ENCODE results near the gene ERMARD. TPM values are rescaled to one million over a fixed set of nuclear protein-coding genes. Genes with fewer than 3 reads are reported as not detected.
"Not testable (repeated sequence)": the region's sequence is repeated elsewhere in the genome, so short reads cannot be mapped to it uniquely, and the experiment has no call there.

Gene ERMARD
- total RNA-seq, 1 donor from 2014 or later, result 41.5 TPM

- intact Hi-C loops (cut with DNase I), result no loop called here
- TF ChIP-seq CTCF (IDR thresholded peaks at IDR 0.05), result no peak
- TF ChIP-seq POLR2AphosphoS5 (IDR thresholded peaks at IDR 0.05; ENCODE audit: insufficient read depth in 1 of 2, low read depth in 1 of 2), result no peak
- TF ChIP-seq POLR2A (IDR thresholded peaks at IDR 0.05), result no peak
- no peak for DNase-seq (ENCODE audit: extremely low spot score in 2 of 2)
These were observed 4.9 kb upstream of the ERMARD start for GRCh38 chr6:169746556-169746955.

GRCh38 chr6:169752074-169752623, 727 bp downstream of the ERMARD start:
- intact Hi-C loops (cut with DNase I), result no loop called here
- Histone ChIP-seq H3K27me3 (no peaks in the 10 kb centered on the region), H3K4me3 (peak overlapping the region; percentile 80 to 88), H3K36me3 (no peaks in the 10 kb centered on the region), H3K9me3 (no peaks in the 10 kb centered on the region), H3K27ac (peak overlapping the region; percentile 92), H3K4me1 (peaks cover 22% of the 10 kb centered on the region)
- TF ChIP-seq POLR2AphosphoS5 (IDR thresholded peaks at IDR 0.05; ENCODE audit: insufficient read depth in 1 of 2, low read depth in 1 of 2), result no peak
- no peak for TF ChIP-seq CTCF (IDR thresholded peaks at IDR 0.05)
- no peak for TF ChIP-seq POLR2A (IDR thresholded peaks at IDR 0.05)
- no peak for DNase-seq (ENCODE audit: extremely low spot score in 2 of 2)

More at GRCh38 chr6:169746556-169746955, 4.9 kb upstream of the ERMARD start:
- Histone ChIP-seq H3K9me3 (no peaks in the 10 kb centered on the region), H3K4me1 (peaks cover 12% of the 10 kb centered on the region), H3K4me3 (no peak overlapping the region), H3K27ac (no peak overlapping the region), H3K36me3 (no peaks in the 10 kb centered on the region), H3K27me3 (no peaks in the 10 kb centered on the region)

GRCh38 chr6:169755162-169755561, 3.7 kb downstream of the ERMARD start:
- Histone ChIP-seq H3K4me1 (peaks cover 19% of the 10 kb centered on the region), H3K27ac (no peak overlapping the region), H3K27me3 (no peaks in the 10 kb centered on the region), H3K9me3 (no peaks in the 10 kb centered on the region), H3K36me3 (peaks cover 0 to 21% of the 10 kb centered on the region in 2 donors), H3K4me3 (no peak overlapping the region)
- intact Hi-C loops (cut with DNase I), result no loop called here
- no peak for DNase-seq (ENCODE audit: extremely low spot score in 2 of 2)
- TF ChIP-seq CTCF (IDR thresholded peaks at IDR 0.05) (no peak), POLR2AphosphoS5 (IDR thresholded peaks at IDR 0.05; ENCODE audit: insufficient read depth in 1 of 2, low read depth in 1 of 2) (no peak), POLR2A (IDR thresholded peaks at IDR 0.05) (no peak)

- intact Hi-C loops (cut with DNase I), result no loop called here
- no peaks in the 10 kb centered on the region for H3K27me3 ChIP-seq
- no peak overlapping the region for H3K27ac ChIP-seq
- H3K9me3 ChIP-seq, result no peaks in the 10 kb centered on the region
- H3K36me3 ChIP-seq, result peaks cover 0 to 56% of the 10 kb centered on the region in 2 donors
- H3K4me1 ChIP-seq, result no peaks in the 10 kb centered on the region
- no peak overlapping the region for H3K4me3 ChIP-seq
- no peak for TF ChIP-seq CTCF (IDR thresholded peaks at IDR 0.05)
- TF ChIP-seq POLR2A (IDR thresholded peaks at IDR 0.05), result no peak
- TF ChIP-seq POLR2AphosphoS5 (IDR thresholded peaks at IDR 0.05; ENCODE audit: insufficient read depth in 1 of 2, low read depth in 1 of 2), result no peak
- DNase-seq (ENCODE audit: extremely low spot score in 2 of 2), result no peak
These were observed 11.9 kb downstream of the ERMARD start for GRCh38 chr6:169763308-169763707.

- no peak for TF ChIP-seq POLR2AphosphoS5 (IDR thresholded peaks at IDR 0.05; ENCODE audit: insufficient read depth in 1 of 2, low read depth in 1 of 2)
- no peak for TF ChIP-seq POLR2A (IDR thresholded peaks at IDR 0.05)
- no peak for TF ChIP-seq CTCF (IDR thresholded peaks at IDR 0.05)
- Histone ChIP-seq H3K27ac (no peak overlapping the region), H3K9me3 (no peaks in the 10 kb centered on the region), H3K4me3 (no peak overlapping the region), H3K36me3 (peaks cover 0 to 55% of the 10 kb centered on the region in 2 donors), H3K4me1 (no peaks in the 10 kb centered on the region), H3K27me3 (no peaks in the 10 kb centered on the region)
- intact Hi-C loops (cut with DNase I), result no loop called here
- DNase-seq (ENCODE audit: extremely low spot score in 2 of 2), result no peak
These were observed 12.5 kb downstream of the ERMARD start for GRCh38 chr6:169763881-169764280.

- H3K36me3 ChIP-seq, result peaks cover 0 to 54% of the 10 kb centered on the region in 2 donors
- H3K9me3 ChIP-seq; H3K4me1 ChIP-seq; H3K27me3 ChIP-seq; intact Hi-C loops (cut with DNase I); H3K27ac ChIP-seq; H3K4me3 ChIP-seq; DNase-seq (ENCODE audit: extremely low spot score in 2 of 2): not testable (repeated sequence)
These were observed 14.4 kb downstream of the ERMARD start for GRCh38 chr6:169765789-169766188.
